ENCODE measurements around the gene NAA15.

DNA sequence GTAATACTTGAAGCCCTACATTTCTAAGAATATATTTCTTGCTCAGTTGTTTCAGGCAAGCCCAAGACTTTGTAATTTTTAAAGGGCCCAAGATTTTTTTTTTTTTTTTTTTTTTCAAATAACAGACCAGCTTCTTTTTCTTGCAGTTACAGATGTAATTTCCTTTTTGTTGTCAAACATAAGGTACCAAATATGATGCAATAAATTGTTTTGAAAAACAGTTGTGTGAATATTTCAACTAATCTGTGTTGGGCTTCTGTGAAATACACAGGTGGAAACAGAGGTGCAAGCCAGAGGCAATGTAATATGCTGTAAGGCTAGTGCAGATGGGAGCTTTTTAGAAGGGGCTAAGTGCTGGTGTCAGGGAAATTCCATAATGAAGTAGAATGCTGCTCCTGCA is 87.8 kb downstream of the NAA15 start:
- TF ChIP-seq, protein P1, sequence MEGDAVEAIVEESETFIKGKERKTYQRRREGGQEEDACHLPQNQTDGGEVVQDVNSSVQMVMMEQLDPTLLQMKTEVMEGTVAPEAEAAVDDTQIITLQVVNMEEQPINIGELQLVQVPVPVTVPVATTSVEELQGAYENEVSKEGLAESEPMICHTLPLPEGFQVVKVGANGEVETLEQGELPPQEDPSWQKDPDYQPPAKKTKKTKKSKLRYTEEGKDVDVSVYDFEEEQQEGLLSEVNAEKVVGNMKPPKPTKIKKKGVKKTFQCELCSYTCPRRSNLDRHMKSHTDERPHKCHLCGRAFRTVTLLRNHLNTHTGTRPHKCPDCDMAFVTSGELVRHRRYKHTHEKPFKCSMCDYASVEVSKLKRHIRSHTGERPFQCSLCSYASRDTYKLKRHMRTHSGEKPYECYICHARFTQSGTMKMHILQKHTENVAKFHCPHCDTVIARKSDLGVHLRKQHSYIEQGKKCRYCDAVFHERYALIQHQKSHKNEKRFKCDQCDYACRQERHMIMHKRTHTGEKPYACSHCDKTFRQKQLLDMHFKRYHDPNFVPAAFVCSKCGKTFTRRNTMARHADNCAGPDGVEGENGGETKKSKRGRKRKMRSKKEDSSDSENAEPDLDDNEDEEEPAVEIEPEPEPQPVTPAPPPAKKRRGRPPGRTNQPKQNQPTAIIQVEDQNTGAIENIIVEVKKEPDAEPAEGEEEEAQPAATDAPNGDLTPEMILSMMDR (IDR thresholded peaks at IDR 0.05) = no peak
- no peak for TF ChIP-seq REST (IDR thresholded peaks at IDR 0.05; ENCODE audit: insufficient read depth in 1 of 2, low read depth in 2 of 2, low read length in 1 of 2)

Data from Panc1 (cell line).